Measurements from ENCODE around the gene ATP2B2. TPM values are rescaled to one million over a fixed set of nuclear protein-coding genes. Genes with fewer than 3 reads are reported as not detected.

The ATP2B2 gene
- total and polyA plus RNA-seq, 9 of the 15 experiments (the other 6 are each of a cell fraction or from before 2014, with no cell fraction given) = 0.06 TPM; not detected in 8

- no peaks in the 10 kb centered on the region for H3K36me3 ChIP-seq (ENCODE audit: control insufficient read depth, insufficient read depth, low read length)
- CTCF ChIA-PET (ENCODE audit: low intra/inter-chr PET ratio) = no interaction called here
- no peak overlapping the region for H3K4me2 ChIP-seq (ENCODE audit: insufficient read depth, low read length)
- no peak overlapping the region for H2AFZ ChIP-seq (ENCODE audit: low read depth, low read length)
- no peak overlapping the region for H3K4me3 ChIP-seq
- peaks cover 4% of the 10 kb centered on the region; the same call in 1 of the 2 replicates for H4K20me1 ChIP-seq (replicated peaks; ENCODE audit: control insufficient read depth, insufficient read depth, low read length)
- FAIRE-seq (no peak), ATAC-seq (no peak), DNase-seq (ENCODE audit: extremely low read depth in 1 of 4, low spot score in 3 of 4) (no peak)
- H3K4me1 ChIP-seq (replicated peaks in 1 of 2; ENCODE audit: control insufficient read depth in 2 of 2, insufficient read depth in 2 of 2, low read length in 2 of 2) = no peaks in the 10 kb centered on the region
- H3K27ac ChIP-seq (ENCODE audit: extremely low read depth, low read depth, low read length) = no peak overlapping the region
- TF ChIP-seq ZNF75A (CRISPR knock-in tag; IDR thresholded peaks at IDR 0.05) (no peak), PCBP2 (IDR thresholded peaks at IDR 0.05; ENCODE audit: low read depth, low read length, poor library complexity, severe bottlenecking) (no peak), ARID2 (IDR thresholded peaks at IDR 0.05) (no peak), EHMT2 (IDR thresholded peaks at IDR 0.05) (no peak)
- WGBS (ENCODE audit: insufficient coverage, low coverage, missing lambda C conversion rate) = 0% methylated on average over 4 of the region's 4 CpGs
- BruUV-seq (replicated peaks) = no TSS peak
- H3K9me3 ChIP-seq (replicated peaks; ENCODE audit: control insufficient read depth, insufficient read depth, low read depth, low read length) = no peaks in the 10 kb centered on the region
- intact Hi-C loops (cut with micrococcal nuclease) = no loop called here
- H3K9ac ChIP-seq (ENCODE audit: insufficient read depth in 1 of 2, low read depth in 2 of 2, low read length in 2 of 2) = no peak overlapping the region
- H3K27me3 ChIP-seq (ENCODE audit: control insufficient read depth in 2 of 2, insufficient read depth in 2 of 2, low read length in 2 of 2) = peaks cover 28 to 89% of the 10 kb centered on the region in 2 experiments; a peak in 4 of 5 replicates
- in situ Hi-C loops (cut with MboI) = no loop called here
- no peaks in the 10 kb centered on the region for H3K79me2 ChIP-seq (ENCODE audit: control insufficient read depth, insufficient read depth, low read length)
- POLR2A ChIA-PET = interaction anchor here (1.5 kb wide), 1 partner anchor 10 kb away, joined by 4 read pairs; no protein-coding TSS in a partner anchor
- no peaks in the 10 kb centered on the region for H3K9me1 ChIP-seq (ENCODE audit: control insufficient read depth, insufficient read depth, low read length)
Measured at GRCh38 chr3:10398341-10398740, 107.0 kb downstream of the ATP2B2 start.

GRCh38 chr3:10397879-10398278 lies 107.5 kb downstream of the ATP2B2 start:
- WGBS (ENCODE audit: insufficient coverage, low coverage, missing lambda C conversion rate) = 0% methylated on average over 4 of the region's 4 CpGs
- DNase-seq (ENCODE audit: extremely low read depth in 1 of 4, low spot score in 3 of 4) = no peak
- H3K4me2 ChIP-seq (ENCODE audit: insufficient read depth, low read length) = no peak overlapping the region
- intact Hi-C loops (cut with micrococcal nuclease) = no loop called here
- H3K9me3 ChIP-seq (replicated peaks; ENCODE audit: control insufficient read depth, insufficient read depth, low read depth, low read length) = no peaks in the 10 kb centered on the region
- no peak overlapping the region for H3K9ac ChIP-seq (ENCODE audit: insufficient read depth in 1 of 2, low read depth in 2 of 2, low read length in 2 of 2)
- peaks cover 28 to 89% of the 10 kb centered on the region in 2 experiments; a peak in 4 of 5 replicates for H3K27me3 ChIP-seq (ENCODE audit: control insufficient read depth in 2 of 2, insufficient read depth in 2 of 2, low read length in 2 of 2)
- no peaks in the 10 kb centered on the region for H3K79me2 ChIP-seq (ENCODE audit: control insufficient read depth, insufficient read depth, low read length)
- in situ Hi-C loops (cut with MboI) = no loop called here
- H3K27ac ChIP-seq (ENCODE audit: extremely low read depth, low read depth, low read length) = no peak overlapping the region
- H4K20me1 ChIP-seq (replicated peaks; ENCODE audit: control insufficient read depth, insufficient read depth, low read length) = peaks cover 7% of the 10 kb centered on the region; the same call in 1 of the 2 replicates
- POLR2A ChIA-PET = interaction anchor here (1.5 kb wide), 1 partner anchor 11 kb away, joined by 4 read pairs; no protein-coding TSS in a partner anchor
- H3K36me3 ChIP-seq (ENCODE audit: control insufficient read depth, insufficient read depth, low read length) = no peaks in the 10 kb centered on the region
- BruUV-seq (replicated peaks) = no TSS peak
- no peak overlapping the region for H3K4me3 ChIP-seq
- H3K4me1 ChIP-seq (replicated peaks in 1 of 2; ENCODE audit: control insufficient read depth in 2 of 2, insufficient read depth in 2 of 2, low read length in 2 of 2) = no peaks in the 10 kb centered on the region
- CTCF ChIA-PET (ENCODE audit: low intra/inter-chr PET ratio) = no interaction called here
- H2AFZ ChIP-seq (ENCODE audit: low read depth, low read length) = no peak overlapping the region
- peak; percentile 32 for FAIRE-seq
- no peaks in the 10 kb centered on the region for H3K9me1 ChIP-seq (ENCODE audit: control insufficient read depth, insufficient read depth, low read length)
- no peak for ATAC-seq
- TF ChIP-seq SMAD1 (IDR thresholded peaks at IDR 0.05; ENCODE audit: low read depth, low read length, partially characterized antibody) (no peak), CBX1 (IDR thresholded peaks at IDR 0.05; ENCODE audit: low read depth) (no peak), CBFB (CRISPR knock-in tag; IDR thresholded peaks at IDR 0.05) (no peak), COPS2 (conservative IDR thresholded peaks at IDR 0.05) (no peak), ZNF140 (CRISPR knock-in tag; IDR thresholded peaks at IDR 0.05) (no peak), TSHZ1 (CRISPR knock-in tag; IDR thresholded peaks at IDR 0.05) (no peak), KLF13 (tag; IDR thresholded peaks at IDR 0.05; ENCODE audit: borderline replicate concordance, low read depth) (no peak), ZNF239 (CRISPR knock-in tag; IDR thresholded peaks at IDR 0.05) (no peak), HES1 (IDR thresholded peaks at IDR 0.05; ENCODE audit: low read depth) (no peak), NCOA1 (IDR thresholded peaks at IDR 0.05; ENCODE audit: low read depth) (no peak)
